Lung (tissue), 16 donors: ENCODE data around the gene PCDHGA7. TPM values are rescaled to one million over a fixed set of nuclear protein-coding genes. Genes with fewer than 3 reads are reported as not detected.
"Not testable (repeated sequence)": the region's sequence is repeated elsewhere in the genome, so short reads cannot be mapped to it uniquely, and the experiment has no call there.

Source experiments
- ATAC-seq: fragments of 200-7000 bp; cut with Tn5 transposase; one replicate; pipeline ENCODE4 v1.9.1; 2020; ENCODE audit warnings: moderate number of reproducible peaks; ENCODE audit not compliant: insufficient read depth, low FRiP score
- DNase-seq, 3 donors: peaks; one replicate each; pipeline ENCODE4 v3.0.0-alpha.2; 2013 to 2017
- H3K27ac ChIP-seq, 2 donors: one replicate each; pipeline ENCODE4 v1.5.1; 2013; ENCODE audit warnings: mild to moderate bottlenecking in 2 of 2, moderate library complexity in 2 of 2, control low read depth in 1 of 2, inconsistent platforms in 1 of 2, low read depth in 1 of 2, low read length in 1 of 2
- H3K27me3 ChIP-seq, 3 donors: one replicate each; pipeline ENCODE4 v1.5.1; 2013; ENCODE audit warnings: low read length in 2 of 3; ENCODE audit not compliant: control insufficient read depth in 3 of 3, insufficient read depth in 3 of 3
- H3K36me3 ChIP-seq, 4 donors: one replicate each; pipeline ENCODE4 v1.5.1; 2013; ENCODE audit warnings: low read length in 4 of 4, mild to moderate bottlenecking in 1 of 4, moderate library complexity in 1 of 4; ENCODE audit not compliant: control insufficient read depth in 4 of 4, insufficient read depth in 4 of 4
- H3K4me1 ChIP-seq, 5 donors: one replicate each; pipeline ENCODE4 v1.5.1; 2013; ENCODE audit warnings: low read length in 5 of 5, mild to moderate bottlenecking in 2 of 5, moderate library complexity in 1 of 5; ENCODE audit not compliant: control insufficient read depth in 5 of 5, insufficient read depth in 5 of 5
- H3K4me3 ChIP-seq: one replicate; pipeline ENCODE4 v1.5.1; 2013; ENCODE audit warnings: mild to moderate bottlenecking, control low read depth, moderate library complexity
- H3K9ac ChIP-seq, 2 donors: one replicate each; pipeline ENCODE4 v1.5.1; 2013; ENCODE audit warnings: low read length in 2 of 2, control low read depth in 1 of 2; ENCODE audit not compliant: insufficient read depth in 1 of 2
- H3K9me3 ChIP-seq, 4 donors: one replicate each; pipeline ENCODE4 v1.5.1; 2013; ENCODE audit warnings: low read length in 3 of 4, mild to moderate bottlenecking in 1 of 4, moderate library complexity in 1 of 4; ENCODE audit not compliant: control insufficient read depth in 4 of 4, insufficient read depth in 3 of 4
- CTCF ChIP-seq: IDR thresholded peaks from 2 replicates; pipeline ENCODE4 v1.5.1; 2012; ENCODE audit warnings: mild to moderate bottlenecking; ENCODE audit errors: control extremely low read depth, extremely low read depth
- WGBS, 2 donors: extraction: QIAGEN DNeasy Blood & Tissue Kit; methylation state at CpG; one replicate each; pipeline ENCODE4 v1.1.7; 2013; 5-methylcytosine and 5-hydroxymethylcytosine counted together
- long read RNA-seq, 5 donors: transcript quantifications; one replicate each; lab custom pipeline, GENCODE V29; 2026
- polyA plus RNA-seq, 2 donors: library from polyadenylated mRNA; stranded (reverse); fragments of 200-250 nt; gene quantifications; one replicate each; pipeline ENCODE4 v1.2.1, GENCODE V29; 2013
- total RNA-seq, 2 donors: library from RNA; depleted of rRNA in 1 of 2; stranded (reverse); fragments of >200 nt in 1 of 2; gene quantifications; one replicate each; pipeline ENCODE4 v1.2.1, GENCODE V29; 2014 to 2021
- donor health status: control.
- donor health status: control.
- donor health status: Bipolar disorder and iron deficiency.
- donor health status: healthy.
- donor health status: DM: yes; HTN: yes; CAD: no.

The PCDHGA7 gene
- total RNA-seq (1 to 10 TPM; 2.9 to 6.3 TPM), polyA plus RNA-seq (under 1 TPM; 0.23 to 0.30 TPM)
- long read RNA-seq, donor 1, full-length matches to known transcripts, result 3 of 3 reads
- long read RNA-seq, donor 1, partial matches to known transcripts, result 0 of 3 reads
- long read RNA-seq, donor 1, other reads (novel, unspliced or antisense), result 0 of 3 reads
- long read RNA-seq, donor 2, full-length matches to known transcripts, result 2 of 2 reads
- long read RNA-seq, donor 2, partial matches to known transcripts, result 0 of 2 reads
- long read RNA-seq, donor 2, other reads (novel, unspliced or antisense), result 0 of 2 reads
- long read RNA-seq, donor 3, result 0 reads
- long read RNA-seq, donor 4, result 0 reads
- long read RNA-seq, donor 5, full-length matches to known transcripts, result 2 of 2 reads
- long read RNA-seq, donor 5, partial matches to known transcripts, result 0 of 2 reads
- long read RNA-seq, donor 5, other reads (novel, unspliced or antisense), result 0 of 2 reads

- H3K27ac ChIP-seq, result no peak within 1 kb of the TSS
- H3K36me3 ChIP-seq, result no peaks in the 10 kb centered on the region
- WGBS, 2 donors, result 14 to 15% methylated on average over 37 of the region's 37 CpGs
- no peak within 1 kb of the TSS for H3K9ac ChIP-seq
- peak in 1 of 3 donors; percentile 6 for DNase-seq
- H3K9me3 ChIP-seq, result peaks cover 8 to 40% (median 23%) of the 10 kb centered on the region in 4 donors
- H3K4me3 ChIP-seq, result no peak within 1 kb of the TSS
- peaks cover 0 to 5% (median 0%) of the 10 kb centered on the region in 3 donors for H3K27me3 ChIP-seq
- no peak for TF ChIP-seq CTCF
- ATAC-seq, result no peak
- H3K4me1 ChIP-seq, result no peaks in the 10 kb centered on the region
These were observed at the start of gene PCDHGA7 for GRCh38 chr5:141382469-141383294. Gene PCDHGA7, plus strand, starts transcription at chr5:141382742. Its CDS starts 158 bp downstream, at chr5:141382900.

- no peak for TF ChIP-seq CTCF
- Histone ChIP-seq H3K9me3 (peaks cover 5 to 33% (median 20%) of the 10 kb centered on the region in 4 donors), H3K4me1 (no peaks in the 10 kb centered on the region), H3K36me3 (no peaks in the 10 kb centered on the region), H3K27ac (peak within 1 kb of the TSS in 1 of 2 donors; percentile 87), H3K9ac (no peak within 1 kb of the TSS), H3K4me3 (no peak within 1 kb of the TSS), H3K27me3 (no peaks in the 10 kb centered on the region)
- DNase-seq (peak; percentile 54 to 72 (median 71)), ATAC-seq (no peak)
- WGBS, 2 donors, result 8 to 11% methylated on average over 27 of the region's 27 CpGs
These were observed 43.8 kb upstream of the PCDHGA7 start, which contains the start of gene PCDHGA2 for GRCh38 chr5:141338538-141339306. Gene PCDHGA2, plus strand, starts transcription at chr5:141338760.

GRCh38 chr5:141340781-141341354, 41.7 kb upstream of the PCDHGA7 start:
- not testable (repeated sequence) for ATAC-seq, H3K27me3 ChIP-seq, H3K4me1 ChIP-seq, H3K4me3 ChIP-seq, H3K36me3 ChIP-seq, H3K9ac ChIP-seq, H3K27ac ChIP-seq, DNase-seq
- peaks cover 7 to 48% (median 27%) of the 10 kb centered on the region in 4 donors for H3K9me3 ChIP-seq
- WGBS, 2 donors, result 51 to 63% methylated on average over 36 to 45 of the region's 45 CpGs
